ENCODE results near the gene SPTBN2.

The SPTBN2 gene

GRCh38 chr11:66719111-66719872 is 9.7 kb downstream of the SPTBN2 start:
- DNase-seq (ENCODE audit: low read depth) = no peak
- TF ChIP-seq CTCF (IDR thresholded peaks at IDR 0.05; ENCODE audit: insufficient read depth, low read depth, low read length, missing control alignments) = no peak
- H3K4me3 ChIP-seq (ENCODE audit: low read length) = peak overlapping the region; percentile 76

GRCh38 chr11:66718320-66718971 is 10.6 kb downstream of the SPTBN2 start:
- TF ChIP-seq CTCF (IDR thresholded peaks at IDR 0.05; ENCODE audit: insufficient read depth, low read depth, low read length, missing control alignments) = peak; percentile 50
- DNase-seq (ENCODE audit: low read depth) = peak; percentile 74
- peak overlapping the region; percentile 76 for H3K4me3 ChIP-seq (ENCODE audit: low read length)

DNA sequence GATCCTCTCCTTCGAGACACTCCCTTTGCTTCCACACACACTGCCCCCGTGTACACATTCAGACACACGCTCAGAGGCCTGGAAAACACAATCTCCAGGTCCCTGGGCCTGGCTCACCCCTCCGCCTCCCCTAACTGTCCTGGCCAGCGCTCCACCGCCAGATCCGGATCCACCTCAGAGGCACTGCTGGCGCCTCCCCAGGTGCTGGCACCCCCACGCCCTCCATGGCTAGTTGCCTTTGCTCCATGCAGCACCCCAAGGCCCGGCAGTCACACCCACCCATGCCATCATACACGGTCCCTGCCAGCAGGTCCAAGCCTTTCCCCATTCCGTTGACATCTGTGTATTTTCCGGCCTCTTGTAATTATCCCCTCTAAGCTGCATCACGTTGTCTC is 11.1 kb downstream of the SPTBN2 start:
- no peak for TF ChIP-seq CTCF (IDR thresholded peaks at IDR 0.05; ENCODE audit: insufficient read depth, low read depth, low read length, missing control alignments)
- peak overlapping the region; percentile 76 for H3K4me3 ChIP-seq (ENCODE audit: low read length)
- no peak for DNase-seq (ENCODE audit: low read depth)

- peak overlapping the region; percentile 76 for H3K4me3 ChIP-seq (ENCODE audit: low read length)
- DNase-seq (ENCODE audit: low read depth) = no peak
- TF ChIP-seq CTCF (IDR thresholded peaks at IDR 0.05; ENCODE audit: insufficient read depth, low read depth, low read length, missing control alignments) = no peak
Observed at GRCh38 chr11:66716996-66717395, 12.0 kb downstream of the SPTBN2 start.

- no peak for TF ChIP-seq CTCF (IDR thresholded peaks at IDR 0.05; ENCODE audit: insufficient read depth, low read depth, low read length, missing control alignments)
- no peak for DNase-seq (ENCODE audit: low read depth)
- H3K4me3 ChIP-seq (ENCODE audit: low read length) = no peak overlapping the region
Observed at GRCh38 chr11:66715346-66716085, 13.5 kb downstream of the SPTBN2 start.

- H3K4me3 ChIP-seq (ENCODE audit: low read length) = no peak overlapping the region
- TF ChIP-seq CTCF (IDR thresholded peaks at IDR 0.05; ENCODE audit: insufficient read depth, low read depth, low read length, missing control alignments) = no peak
- DNase-seq (ENCODE audit: low read depth) = no peak
Observed at GRCh38 chr11:66713746-66714480, 15.1 kb downstream of the SPTBN2 start.
